ENCODE data around the gene ZNF446.

ZNF446 gene

DNA sequence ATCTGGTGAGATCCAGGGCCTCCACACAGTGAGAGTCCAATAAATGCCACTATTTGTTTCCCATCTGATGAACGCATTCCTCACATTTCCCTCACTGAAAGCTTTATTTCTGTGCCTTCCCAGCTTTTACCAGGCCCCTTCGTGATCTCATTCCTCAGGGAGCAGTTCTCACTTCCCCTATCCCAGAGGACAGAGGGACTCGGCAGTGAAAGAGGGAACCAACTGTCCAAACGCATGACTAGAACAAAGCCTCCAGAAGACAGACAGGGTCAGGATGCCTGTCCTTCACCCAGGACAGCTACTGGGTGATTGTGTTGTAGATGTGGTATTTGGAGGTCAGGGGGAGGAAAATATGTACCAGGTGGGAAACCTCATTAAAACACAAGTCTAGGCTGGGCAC lies 45.5 kb downstream of the ZNF446 start:
- no peak overlapping the region for H3K4me3 ChIP-seq (ENCODE audit: low read depth, low read length)

DNA sequence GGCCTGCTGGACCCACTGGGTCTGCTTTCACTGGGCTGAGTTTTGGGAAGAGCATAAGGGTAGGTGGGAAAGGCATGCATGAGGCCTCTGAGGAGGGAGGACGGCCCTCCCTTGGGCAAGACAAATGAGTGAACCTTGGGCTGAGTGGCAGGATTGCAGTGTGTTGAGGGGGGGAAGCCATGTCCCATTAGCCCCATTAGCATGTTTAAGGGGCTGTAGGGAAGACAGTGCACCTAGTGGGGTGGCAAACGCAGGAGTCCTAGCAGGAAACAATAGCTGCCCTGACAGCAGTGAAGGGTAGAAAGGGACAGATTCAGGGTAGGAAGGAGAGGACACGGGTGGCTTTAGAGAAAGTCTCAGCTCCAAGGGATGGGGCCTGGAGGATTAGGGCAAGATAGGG lies 46.6 kb downstream of the ZNF446 start:
- no peak overlapping the region for H3K4me3 ChIP-seq (ENCODE audit: low read depth, low read length)

DNA sequence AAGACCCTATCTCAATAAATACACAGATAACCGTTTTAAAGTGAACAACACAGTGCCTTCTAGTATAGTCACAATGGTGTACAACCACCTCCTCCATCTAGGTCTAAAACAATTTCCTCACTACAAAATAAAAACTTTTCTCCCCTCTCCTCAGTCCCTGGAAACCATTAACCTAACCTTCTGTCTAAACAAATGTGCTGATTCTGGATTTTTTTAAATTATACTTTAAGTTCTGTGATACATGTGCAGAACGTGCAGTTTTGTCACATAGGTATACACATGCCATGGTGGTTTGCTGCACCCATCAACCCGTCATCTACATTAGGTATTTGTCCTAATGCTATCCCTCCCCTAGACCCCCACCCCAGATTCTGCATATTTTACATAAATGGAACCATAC lies 53.3 kb downstream of the ZNF446 start:
- no peak overlapping the region for H3K4me3 ChIP-seq (ENCODE audit: low read depth, low read length)

All from iPS-11a (cell line).